Inferior parietal cortex (tissue), 1 donor: ENCODE measurements around the gene CACNA1B.

Source experiments
- DNase-seq: peaks from one replicate; pipeline ENCODE4 v3.0.0-alpha.2; 2016; ENCODE audit errors: extremely low spot score

CACNA1B gene

DNA sequence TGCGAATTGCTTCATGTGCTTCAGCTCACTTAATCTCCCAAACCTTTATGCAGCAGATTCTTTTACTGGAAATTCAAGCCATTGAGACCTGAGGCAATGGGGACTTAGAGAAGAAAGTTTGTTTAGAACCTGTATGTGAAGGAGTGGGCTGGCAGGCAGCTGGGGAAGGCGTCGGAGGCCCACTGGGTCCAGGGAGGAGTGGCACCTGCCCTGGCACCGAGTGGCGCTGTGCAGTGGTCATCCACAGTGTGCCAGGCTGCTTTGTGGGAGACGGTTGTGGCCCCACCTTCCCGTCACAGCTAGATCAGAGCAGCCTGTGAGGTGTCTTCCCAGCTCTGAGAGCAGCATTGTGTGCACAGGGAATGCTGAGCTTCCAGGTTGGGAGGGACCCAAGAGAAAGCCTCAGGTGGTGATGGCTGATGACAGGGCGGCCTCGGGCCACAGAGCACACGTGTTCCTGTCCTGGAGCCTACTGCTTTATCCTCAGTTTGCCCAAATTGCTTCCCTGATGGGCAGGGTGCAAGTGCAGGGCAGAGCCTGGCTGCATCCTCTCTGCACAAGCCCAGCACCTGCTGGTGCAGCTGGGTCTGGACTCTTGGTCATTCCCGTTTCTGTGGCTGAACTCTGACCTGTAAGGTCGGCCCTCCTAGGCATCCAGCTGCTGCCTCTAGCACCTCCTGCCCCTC is 175.2 kb downstream of the CACNA1B start:
- DNase-seq, result no peak

DNA sequence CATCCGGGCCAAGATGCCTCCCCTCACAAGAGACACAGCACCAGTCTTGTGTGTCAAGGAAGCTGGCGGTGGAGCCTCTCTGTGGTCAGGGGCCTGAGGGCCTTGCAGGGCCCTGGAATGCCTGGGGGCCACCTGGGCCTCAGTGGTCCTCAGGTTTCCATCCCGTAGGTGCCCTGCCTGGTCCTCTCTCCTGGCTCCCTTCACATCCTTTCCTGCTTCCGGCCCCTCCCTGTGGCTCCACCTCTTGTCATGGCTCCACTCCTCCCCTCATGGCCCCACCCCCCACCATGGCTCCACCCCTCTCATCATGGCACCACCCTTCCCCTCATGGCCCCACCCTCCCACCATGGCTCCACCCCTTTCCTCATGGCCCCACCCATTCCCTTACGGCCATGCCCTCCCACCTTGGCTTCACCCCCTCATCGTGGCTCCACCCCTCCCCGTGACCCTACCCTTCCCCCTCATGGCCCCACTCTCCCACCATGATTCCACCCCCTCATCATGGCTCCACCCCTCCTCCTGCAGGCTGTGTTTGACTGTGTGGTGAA is 175.8 kb downstream of the CACNA1B start:
- DNase-seq, result no peak

DNA sequence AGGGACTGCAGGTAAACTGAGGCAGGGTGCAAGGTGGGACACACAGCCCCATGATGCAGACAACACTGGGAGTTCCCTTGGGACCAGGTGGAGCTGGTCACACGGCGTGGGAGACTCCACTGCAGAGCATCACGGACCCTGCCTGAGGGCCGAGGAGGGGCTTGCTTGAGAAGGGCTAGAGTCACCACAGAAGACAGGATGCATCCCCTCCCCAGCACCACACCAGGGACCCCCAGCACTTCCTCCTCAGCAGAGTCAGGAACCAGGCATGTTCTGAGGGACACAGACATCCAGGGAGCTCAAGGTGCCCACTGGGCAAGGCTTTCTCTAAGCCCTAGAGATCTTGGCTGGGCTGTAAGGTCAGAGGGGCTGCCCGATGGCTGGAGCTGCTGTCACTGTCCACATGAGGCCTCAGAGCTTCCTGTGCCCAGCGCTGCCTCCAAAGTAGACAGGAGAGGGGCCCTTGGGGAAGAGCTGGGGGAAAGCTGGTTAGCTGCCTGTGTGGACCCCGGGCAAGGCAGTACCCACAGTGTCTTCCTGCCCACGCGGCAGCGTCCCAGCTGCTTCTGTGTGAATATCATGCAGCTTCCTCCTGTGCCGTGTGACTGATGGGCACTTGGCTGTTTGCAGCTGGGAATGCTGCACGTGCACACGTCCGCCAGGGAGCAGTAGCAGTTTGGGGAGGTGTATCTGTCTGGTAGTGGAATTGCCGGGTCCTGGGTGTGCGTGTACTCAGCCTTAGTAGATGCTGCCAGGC is 176.6 kb downstream of the CACNA1B start:
- DNase-seq, result no peak

DNA sequence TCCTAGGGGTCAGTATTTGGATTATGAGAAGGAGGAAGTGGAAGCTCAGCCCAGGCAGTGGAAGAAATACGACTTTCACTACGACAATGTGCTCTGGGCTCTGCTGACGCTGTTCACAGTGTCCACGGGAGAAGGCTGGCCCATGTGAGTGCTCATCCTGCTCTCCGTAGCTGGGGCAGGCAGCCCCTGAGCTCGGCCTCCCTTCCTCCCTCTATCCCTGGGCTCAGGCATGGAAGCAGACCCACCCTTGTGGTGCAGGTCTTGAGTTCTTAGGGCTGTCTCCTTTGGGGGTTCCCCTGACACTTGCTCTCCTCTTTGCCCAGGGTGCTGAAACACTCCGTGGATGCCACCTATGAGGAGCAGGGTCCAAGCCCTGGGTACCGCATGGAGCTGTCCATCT is 180.1 kb downstream of the CACNA1B start:
- DNase-seq, result no peak

DNA sequence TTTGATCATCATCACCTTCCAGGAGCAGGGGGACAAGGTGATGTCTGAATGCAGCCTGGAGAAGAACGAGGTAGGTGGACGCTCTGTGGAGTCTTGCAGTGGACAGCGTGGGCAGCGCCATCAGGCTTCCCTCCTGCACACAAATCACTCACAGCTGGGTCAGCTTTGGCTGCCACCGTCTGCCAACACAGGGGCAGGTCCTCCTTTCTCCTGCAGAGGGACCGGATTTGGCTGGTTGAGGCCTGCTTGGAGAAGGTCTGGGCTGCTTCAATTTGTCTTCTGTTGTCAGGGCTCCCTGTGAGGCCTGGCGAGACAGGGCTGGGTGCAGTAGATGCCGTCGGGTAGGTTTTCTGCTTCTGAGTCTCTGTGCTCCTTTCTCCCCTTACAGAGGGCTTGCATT is 180.6 kb downstream of the CACNA1B start:
- no peak for DNase-seq

DNA sequence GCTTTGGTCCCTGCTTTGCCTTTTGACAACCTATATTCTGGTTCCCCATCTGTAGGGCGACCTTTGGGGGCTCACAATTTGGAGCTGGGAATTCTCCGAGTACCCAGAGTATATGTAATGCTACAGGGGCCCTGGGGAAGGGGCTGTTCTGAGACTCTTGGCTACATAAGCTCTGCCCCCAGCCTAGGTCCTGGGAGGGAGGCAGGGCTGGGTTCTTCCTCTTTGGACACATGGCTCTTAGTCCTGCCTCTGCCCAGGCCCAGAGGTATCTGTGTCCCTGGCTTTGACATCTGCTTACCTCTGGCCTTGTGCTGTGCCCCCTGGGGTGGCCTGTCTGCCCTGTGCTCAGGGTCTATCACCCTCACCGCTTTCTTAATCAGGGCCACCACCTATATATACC is 181.6 kb downstream of the CACNA1B start:
- no peak for DNase-seq

DNA sequence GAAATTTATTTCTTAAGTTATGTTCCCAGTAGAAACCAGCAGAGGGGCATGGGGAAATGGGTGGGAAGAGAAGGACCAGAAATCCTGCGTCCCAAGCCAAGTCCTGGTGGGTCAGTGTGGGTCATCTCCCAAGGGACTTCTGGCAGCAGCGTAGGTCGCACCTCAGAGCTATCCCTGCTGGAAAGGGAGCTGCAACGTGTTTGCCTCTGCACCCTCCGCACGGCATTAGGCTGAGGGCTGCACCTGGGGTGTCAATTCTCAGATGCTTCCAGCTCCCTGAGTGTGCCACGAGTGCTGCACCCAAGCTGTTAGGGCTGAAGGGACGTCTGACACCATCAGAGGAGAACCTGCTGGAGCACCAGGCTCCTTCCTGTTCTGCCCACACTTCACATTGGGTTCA is 182.8 kb downstream of the CACNA1B start:
- DNase-seq, result no peak

DNA sequence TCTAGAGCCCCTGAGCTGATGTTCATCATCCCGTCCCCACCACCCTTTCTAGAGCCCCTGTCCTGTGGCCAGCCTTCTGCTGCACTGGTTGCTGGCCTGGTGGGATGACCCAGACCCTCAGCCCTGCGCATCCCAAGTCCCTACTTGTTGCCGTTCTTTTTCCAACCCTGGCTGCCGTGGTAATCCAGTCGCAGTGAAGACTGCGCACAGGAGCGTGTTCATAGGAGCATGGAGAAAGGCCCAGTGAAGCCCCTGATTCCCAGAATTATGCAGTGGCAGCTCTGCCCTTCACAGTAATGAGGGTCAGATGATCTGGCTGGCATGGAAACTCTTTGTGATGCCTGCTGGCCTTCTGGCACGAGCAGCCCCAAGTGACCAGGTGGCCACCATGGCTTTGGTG is 183.3 kb downstream of the CACNA1B start:
- no peak for DNase-seq

DNA sequence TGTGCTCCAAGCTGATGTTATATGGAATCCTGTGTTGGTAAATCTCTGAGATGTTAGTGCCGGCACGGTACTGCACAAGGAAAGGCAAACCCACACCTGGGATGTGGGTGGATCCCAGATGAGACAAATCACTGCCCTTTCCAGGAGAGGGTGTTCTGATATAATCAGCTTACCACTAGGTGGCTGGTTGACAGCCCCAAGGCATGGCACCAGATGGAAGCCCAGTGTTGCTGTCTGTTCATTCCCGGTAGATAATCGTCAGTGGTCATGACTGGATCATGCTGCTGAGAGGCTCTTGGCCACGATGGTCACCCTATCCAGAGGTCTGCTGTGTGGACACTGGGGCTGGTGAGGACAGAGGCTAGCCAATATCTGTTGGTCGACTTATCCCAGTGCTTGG is 184.0 kb downstream of the CACNA1B start:
- DNase-seq, result no peak

DNA sequence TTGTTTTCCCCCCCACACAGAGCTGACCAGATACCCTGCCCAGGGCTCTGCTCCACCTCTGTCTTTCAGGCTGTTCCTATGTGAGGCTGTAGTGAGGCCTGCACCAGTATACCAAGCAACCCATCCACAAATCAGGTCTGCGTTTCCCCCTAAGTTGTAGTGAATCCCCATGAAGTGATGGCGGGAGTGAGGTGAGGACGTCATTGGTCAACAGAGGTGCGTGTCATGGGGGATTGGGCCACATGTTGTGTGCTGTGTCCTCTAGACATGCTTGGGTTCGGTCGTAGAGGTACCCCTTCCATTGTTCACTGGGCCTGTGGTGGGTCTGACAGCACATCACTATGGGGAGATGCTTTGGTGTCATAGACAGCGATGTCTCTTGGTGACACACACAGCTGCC is 184.6 kb downstream of the CACNA1B start:
- no peak for DNase-seq

DNA sequence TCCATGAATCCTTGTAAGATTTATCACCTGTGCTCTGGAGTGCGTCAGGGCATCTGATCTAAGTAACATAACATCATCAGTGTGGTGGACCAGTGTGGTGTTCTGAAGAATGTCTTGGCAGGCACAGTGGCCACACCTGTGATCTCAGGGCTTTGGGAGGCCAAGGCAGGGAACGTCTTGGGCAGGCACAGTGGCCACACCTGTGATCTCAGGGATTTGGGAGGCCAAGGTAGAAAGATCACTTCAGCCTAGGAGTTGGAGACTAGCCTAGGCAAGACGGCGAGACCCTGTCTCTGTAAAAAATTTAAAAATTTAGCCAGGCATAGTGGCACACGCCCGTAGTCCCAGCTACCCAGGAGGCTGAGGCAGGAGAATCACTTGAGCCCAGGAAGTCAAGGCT is 185.5 kb downstream of the CACNA1B start:
- no peak for DNase-seq

DNA sequence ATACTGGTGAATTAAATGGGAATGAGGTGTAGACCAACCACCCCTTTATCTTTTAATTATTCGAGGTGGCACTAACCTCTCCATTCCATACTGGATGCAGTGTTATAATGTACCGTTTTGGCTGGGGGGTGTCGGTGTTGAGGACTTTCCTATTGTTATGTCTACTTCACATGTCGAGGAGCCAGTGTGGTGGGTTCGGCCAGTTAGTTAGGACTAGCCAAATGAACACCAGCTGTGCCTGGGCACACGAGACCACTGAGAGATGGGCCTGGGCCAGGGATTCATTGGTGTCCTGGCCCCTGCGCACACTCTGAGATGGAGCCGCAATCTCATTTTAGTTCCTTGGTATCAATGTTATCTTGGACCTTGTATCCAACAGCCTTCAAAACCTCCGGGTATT is 186.2 kb downstream of the CACNA1B start:
- no peak for DNase-seq

DNA sequence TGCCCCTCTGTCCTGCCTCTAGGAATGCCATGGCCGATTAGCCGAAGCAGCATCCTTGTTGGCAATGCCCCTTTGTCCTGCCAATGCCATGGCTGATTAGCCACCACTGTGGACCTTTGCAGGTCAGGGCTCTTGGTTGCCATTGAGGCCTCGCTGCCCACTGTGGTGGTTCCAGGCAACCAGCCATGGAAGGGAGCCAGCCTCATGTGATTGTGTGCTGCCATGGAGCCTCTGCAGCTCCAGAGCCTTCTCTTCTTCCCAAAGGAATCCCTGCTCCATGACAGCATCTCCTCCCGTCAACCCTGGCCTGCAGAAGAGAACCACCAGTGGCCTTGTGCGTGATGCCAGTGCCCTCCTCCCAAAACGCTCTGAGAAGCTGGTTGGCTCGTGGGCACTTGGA is 187.0 kb downstream of the CACNA1B start:
- no peak for DNase-seq

DNA sequence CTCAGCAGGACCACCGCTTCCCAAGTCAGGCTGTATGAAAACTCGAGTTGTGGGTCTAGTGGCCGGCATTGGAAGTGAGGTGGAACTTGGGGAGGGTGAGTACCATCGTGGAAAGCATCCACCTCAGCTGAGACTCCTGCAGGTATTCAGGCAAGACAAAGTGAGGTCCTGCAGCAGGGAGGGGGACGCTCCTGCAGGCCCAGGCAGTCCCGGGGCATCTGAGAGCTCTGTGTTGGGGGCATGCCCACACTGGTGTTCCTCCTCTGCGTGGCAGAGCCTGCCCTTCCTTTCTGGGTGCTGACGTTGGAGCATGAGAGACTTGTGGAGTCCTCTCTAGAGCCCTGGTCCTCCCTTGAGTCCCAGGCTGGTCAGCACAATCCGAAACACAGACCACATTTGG is 187.7 kb downstream of the CACNA1B start:
- no peak for DNase-seq

DNA sequence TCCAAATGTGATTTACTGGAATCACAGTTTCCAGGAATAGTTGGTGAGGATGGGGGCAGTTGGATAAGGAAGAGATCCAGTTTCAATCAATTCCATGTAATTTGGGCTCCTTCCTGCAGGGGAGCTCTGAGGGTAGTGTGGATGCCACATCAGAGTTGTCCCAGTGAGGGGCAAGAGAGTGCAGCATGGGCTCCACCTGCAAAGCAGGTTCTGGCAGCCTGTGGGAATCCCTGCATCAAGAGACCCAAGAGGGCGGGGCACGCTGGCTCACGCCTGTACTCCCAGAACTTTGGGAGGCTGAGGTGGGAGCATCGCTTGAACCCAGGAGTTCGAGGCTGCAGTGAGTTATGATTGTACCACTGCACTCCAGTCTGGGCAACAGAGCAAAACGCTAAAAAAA is 188.5 kb downstream of the CACNA1B start:
- DNase-seq, result no peak

DNA sequence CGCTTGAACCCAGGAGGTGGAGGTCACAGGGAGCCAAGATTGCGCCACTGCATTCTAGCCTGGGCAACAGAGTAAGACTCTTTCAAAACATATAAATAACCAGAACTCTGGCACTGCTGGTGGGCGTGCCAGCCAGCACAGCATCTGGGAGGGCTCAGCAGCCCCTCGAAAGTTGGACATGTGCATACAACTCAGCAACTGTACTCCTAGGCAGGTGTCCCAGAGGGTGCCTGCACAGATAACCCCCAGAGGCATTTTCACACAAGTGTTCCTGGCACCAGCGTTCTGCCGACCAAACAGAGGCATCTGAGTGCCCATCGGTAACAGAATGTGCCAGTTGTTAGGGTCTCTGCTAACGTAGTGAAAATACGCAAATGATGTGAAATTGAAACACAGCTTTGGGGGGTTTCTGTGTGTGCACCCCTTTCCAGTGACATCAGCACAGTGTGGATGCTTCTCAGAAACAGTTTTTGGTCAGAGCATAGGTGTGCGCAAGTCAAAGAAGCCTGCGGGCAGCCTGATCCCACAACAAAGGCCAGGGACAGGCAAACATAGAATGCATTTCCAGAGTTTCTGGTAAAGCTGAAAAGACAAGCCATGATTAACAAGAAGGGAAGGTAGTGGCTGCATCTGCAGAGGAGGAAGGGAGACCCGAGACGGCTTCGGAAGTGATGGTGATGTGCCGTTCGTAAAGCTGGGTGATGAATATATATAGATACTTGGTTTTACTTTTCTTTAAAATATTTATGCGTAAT is 190.2 kb downstream of the CACNA1B start:
- DNase-seq, result no peak

DNA sequence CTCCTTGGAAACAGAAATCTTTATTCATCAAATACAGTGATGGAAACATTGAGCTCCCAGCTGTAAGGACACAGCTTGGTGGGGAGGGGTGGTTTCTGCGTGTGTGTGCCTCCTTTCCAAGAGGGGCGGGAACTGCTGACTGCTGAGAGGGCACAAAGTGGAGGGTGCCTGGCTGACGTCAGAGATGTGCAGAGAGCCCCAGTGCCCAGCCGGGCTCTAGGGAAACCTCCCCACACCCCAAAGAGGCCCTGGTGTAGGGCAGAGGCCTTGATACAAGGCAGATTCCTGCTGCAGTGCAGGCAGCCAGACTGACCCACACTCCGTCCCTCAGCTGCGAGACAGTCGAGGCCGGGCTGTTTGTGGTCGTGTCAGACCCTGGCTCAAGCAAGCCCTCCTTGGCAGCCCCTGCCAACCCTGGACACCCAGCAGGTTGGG is 191.0 kb downstream of the CACNA1B start:
- DNase-seq, result no peak

DNA sequence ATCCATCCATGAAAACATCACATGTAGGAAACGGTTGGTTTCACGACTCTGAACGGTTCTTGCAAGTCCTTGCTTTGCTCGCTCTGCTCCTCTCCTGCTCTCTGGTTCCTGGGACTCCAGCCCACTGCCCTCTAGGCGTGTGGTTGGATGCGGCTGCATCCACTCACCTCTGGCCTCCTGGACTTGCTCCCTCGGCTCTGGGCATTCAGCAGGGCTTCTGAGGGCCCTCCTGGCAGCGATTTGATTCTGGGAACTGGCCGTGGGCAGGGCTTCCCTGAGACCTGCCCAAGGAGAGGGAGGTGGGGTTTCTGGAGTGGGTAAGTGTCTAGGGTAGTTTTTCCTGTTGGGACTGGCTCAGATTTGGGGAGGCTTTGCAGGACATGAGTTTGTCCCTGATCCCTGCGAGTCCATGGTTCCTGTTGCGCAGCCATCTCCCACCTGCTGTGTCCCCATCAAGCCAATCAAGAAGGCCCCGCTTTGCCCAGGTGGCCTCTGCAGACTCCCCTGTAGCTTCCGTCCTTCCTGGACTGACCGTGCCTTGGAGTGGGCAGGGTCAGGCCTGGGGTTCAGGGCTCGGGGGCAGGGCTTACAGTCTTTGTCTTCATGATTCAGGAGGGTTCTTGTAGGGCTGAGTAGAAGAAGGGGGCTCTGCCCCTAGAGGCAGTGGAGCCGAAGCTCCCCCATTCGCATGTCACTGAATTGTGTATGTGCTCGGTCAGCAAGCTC is 192.3 kb downstream of the CACNA1B start:
- DNase-seq, result no peak

DNA sequence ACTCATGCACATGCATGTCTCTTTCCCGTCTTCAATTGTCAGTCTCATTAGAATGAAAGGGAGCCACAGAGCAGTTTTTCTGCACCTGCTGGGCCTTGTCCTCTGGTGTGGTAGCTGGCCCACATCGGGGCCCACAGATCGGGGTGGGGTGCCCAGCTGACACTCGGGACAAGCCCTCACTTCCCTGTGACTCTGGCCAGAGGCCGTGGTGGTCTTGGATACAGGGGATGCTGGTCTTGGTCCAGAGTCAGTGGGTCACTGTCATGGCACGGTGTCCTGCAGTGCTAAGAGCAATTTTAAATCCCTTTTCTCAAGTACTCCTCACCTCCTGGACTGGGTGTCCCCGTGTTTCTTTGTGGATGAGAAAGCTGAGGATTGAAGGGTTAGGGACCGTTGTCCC is 193.2 kb downstream of the CACNA1B start:
- no peak for DNase-seq

DNA sequence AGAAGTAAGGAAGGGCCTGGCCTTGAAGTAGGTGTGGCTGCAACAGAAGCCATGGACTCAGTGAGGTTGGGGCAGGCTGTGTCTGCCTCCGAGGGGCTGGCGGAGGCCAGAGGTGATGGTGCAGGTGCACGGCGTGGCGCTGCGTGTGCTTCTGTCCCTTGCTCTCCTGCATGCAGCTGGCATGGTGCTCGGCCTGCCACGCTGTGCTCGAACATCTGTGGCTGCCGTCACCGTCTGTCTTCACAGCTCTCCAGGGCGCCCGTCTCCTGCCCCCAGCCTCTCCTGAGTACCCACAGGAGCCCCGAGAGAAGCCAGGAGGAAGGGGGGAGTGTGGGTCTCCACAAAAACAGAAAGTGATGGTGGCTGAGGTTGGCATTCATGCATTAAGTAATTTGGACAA is 193.7 kb downstream of the CACNA1B start:
- no peak for DNase-seq

DNA sequence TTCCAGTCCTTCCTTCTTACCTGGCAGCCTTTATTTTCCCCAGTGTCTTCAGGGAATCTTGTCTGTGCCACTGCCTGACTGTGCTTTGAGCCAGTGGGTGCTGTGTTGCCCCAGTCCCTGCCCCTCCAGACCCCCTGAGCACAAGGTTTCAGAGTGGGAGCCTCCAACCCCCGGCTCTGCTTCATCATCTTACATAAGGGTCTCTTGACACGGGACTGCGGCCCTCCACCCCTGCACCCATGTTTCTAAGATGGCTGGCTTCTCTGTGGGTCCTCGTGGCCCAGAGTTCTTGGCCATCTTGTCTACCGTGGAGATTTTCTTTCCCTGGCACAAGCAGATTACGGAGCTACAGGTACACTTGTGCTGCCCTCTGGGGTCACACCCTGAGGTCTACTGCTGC is 194.1 kb downstream of the CACNA1B start:
- DNase-seq, result no peak
